Endothelial cell of hepatic sinusoid (primary cell): ENCODE data around the gene MAK.
"Not testable (repeated sequence)": the region's sequence is repeated elsewhere in the genome, so short reads cannot be mapped to it uniquely, and the experiment has no call there.

Experiments
- in situ Hi-C: cut with HindIII; loops from 2 replicates; pipeline ENCODE4 v1.10.0; 2017; ENCODE audit warnings: low sequenced_read_pairs

The MAK gene

GRCh38 chr6:10854922-10855632, 16.7 kb upstream of the MAK start:
- in situ Hi-C loops, result no loop called here

- in situ Hi-C loops, result not testable (repeated sequence)
Observed at GRCh38 chr6:10853849-10854300, 15.5 kb upstream of the MAK start.

GRCh38 chr6:10852361-10852960, 14.1 kb upstream of the MAK start:
- in situ Hi-C loops, result no loop called here

DNA sequence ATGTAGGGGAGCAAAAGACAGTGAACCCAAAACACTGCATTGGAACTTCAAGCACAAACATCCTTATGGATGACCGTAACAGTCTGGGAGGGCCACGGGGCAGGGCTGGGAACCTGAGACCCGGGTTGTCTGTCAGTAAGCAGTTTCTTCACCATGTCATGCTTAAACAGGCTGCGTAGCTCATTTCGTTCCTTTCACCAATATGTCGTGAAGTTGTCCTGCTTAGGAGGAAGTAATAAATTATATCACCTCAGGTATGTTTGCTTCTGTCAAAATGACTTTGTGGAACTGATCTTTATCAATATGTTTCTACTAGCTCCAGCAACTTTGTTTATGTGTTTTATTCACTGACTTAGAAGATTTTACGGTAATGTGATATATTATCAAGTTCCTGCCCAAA, 12.4 kb upstream of the MAK start:
- in situ Hi-C loops, result no loop called here

DNA sequence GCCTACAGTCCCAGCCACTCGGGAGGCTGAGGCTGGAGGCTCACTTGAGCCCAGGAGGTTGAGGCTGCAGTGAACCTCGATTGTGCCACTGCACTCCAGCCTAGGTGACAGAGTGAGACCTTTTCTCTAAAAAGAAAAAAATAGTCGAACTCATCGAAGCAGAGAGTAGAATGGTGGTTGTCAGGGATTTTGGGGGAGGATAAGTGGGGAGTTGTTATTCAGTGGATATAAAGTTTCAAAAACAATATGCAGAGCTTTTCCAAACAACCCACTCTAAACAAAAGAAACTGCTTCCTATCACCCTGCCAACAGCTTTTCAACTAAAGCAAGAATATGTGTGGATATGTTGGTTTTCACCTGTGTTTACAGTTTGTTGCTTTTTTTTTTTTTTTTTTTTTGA, 11.6 kb upstream of the MAK start:
- in situ Hi-C loops, result no loop called here

DNA sequence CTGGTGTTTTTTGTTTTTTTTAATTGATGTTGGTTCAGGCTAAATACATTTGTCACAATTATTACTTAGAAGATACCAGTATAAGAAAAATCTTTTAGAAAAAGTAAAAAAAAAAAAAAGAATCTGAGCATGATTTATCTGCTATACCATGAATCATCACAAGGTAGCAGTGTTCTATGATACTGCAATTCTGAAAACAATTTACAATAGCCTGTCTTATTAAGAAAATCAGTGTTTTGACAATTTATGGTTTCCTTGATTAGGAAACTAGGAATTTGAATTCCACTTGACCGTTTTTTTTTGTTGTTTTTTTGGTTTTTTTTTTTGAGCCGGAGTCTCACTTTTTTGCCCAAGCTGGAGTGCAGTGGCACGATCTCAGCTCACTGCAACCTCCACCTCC, 9.3 kb upstream of the MAK start:
- in situ Hi-C loops, result no loop called here

DNA sequence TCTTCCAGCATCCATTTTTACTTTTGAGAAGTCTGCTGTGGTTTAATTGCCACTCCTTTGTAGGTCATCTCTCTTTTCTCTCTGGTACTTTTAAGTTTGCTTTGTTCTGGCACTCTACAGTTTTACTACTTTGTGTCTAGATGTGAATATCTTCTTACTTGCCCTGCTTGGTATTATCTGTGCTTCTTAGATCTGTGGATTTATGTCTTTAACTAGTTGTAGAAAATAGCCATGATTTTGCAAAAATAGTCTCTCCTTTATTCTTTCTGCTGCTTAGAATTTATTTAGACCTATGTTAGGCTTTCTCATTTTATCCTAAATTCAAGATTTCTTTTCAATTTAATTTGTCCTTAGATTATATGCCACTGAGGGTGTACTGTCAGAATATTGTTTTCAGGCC, 5.2 kb upstream of the MAK start:
- in situ Hi-C loops, result no loop called here

GRCh38 chr6:10838794-10839333, 525 bp upstream of the MAK start:
- in situ Hi-C loops, result no loop called here

DNA sequence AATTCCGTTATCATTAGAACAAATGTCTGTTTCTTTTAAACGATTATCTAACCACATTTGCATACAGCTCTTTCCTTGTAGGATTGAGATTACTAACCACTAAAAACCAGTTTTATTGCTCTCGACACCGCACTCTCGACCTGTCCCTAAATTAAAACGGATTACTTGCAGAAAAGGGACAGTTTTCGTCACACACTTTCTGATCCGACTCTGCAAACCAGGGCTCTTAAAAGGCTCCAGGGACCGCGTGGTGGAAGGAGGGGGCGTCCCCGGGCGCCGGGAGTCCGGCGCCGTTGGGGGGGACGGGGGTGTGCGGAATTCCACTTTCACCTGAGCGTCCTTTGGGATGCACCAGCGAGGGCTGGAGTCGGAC, 731 bp downstream of the MAK start:
- in situ Hi-C loops, result no loop called here

GRCh38 chr6:10837009-10837621, 1.2 kb downstream of the MAK start:
- in situ Hi-C loops, result no loop called here

- in situ Hi-C loops, result no loop called here
Observed at GRCh38 chr6:10834823-10835222, 3.5 kb downstream of the MAK start.

- in situ Hi-C loops, result no loop called here
Observed at GRCh38 chr6:10831609-10832008, 6.7 kb downstream of the MAK start.

DNA sequence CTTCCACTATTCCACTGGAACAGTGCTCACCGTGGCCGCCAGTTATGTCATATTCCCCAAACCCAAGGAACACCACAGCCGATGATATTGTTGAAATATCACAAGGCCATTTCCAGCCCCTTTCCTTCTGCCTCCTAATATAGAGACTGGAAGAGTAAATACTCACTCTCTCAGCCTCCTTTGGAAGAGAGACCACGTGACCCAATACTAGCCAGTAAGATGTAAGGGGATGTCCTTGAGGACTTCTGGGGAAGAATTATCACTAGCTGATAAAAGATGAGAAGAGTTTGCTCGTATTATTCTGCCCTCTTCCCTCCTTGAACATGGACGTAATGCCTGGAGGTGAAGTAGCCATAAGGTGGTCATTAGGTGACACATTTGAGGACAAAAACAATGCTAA, 13.5 kb downstream of the MAK start:
- in situ Hi-C loops, result no loop called here

DNA sequence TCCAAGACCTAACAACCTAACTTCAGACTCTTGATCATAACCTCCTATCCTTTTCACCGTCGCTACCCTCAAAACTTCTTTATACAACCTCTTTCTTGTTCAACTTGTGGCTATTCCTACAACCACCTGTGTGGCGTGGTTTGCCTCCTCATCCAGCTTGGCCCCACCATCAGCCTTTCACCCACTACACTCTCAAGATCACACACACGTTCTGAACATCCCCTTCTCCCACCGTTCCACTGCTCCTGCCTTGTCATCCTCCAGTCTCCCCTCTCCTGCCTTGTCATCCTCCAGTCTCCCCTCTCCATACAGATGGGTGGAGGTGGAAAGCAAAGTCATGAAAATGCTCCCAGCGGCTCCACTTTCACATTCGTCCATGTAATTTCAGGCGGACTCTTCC, 14.0 kb downstream of the MAK start:
- in situ Hi-C loops, result no loop called here

GRCh38 chr6:10814176-10814575, 24.2 kb downstream of the MAK start:
- in situ Hi-C loops, result not testable (repeated sequence)

GRCh38 chr6:10809098-10809497, 29.2 kb downstream of the MAK start:
- in situ Hi-C loops, result no loop called here

DNA sequence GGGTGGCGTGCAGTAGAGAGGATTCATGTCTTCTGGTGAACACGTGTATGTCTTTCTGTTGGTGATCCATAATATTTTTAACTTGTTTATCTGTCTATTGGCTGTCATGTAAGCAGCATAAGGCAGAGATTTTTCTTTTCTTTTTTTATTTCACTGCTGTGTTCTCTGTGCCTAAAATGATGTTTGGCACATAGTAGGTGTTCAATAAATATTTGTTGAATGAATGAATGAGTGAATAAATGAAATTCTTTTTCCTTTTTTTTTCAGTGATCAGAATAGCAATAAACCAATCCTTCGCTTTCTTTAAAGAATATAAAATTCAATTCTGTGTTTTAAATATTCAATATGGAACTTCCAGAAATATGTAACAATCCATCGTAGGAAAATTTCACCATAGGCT, 30.0 kb downstream of the MAK start:
- in situ Hi-C loops, result no loop called here

GRCh38 chr6:10801224-10801848, 37.0 kb downstream of the MAK start:
- in situ Hi-C loops, result no loop called here

DNA sequence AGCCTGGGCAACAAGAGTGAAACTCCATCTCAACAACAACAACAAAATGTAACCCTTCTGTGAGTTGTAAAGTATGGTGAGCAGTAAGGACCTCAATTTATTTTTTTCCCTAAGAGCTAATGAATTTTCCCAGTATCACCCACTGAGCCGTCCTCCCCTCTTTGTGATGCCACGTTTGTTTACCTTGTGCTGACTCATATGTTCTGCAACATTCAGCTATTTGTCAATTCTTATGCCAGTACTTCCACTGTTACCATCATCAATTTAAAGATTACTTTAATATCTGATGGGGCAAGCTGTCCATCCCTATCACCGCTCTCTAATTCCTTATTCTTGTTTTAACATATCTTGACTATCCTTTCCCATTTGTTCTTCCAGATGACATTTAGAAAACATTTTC, 37.5 kb downstream of the MAK start:
- in situ Hi-C loops, result no loop called here

- in situ Hi-C loops, result no loop called here
Observed at GRCh38 chr6:10794239-10794638, 44.1 kb downstream of the MAK start.

- in situ Hi-C loops, result no loop called here
Observed at GRCh38 chr6:10793695-10794094, 44.6 kb downstream of the MAK start.

- in situ Hi-C loops, result no loop called here
Observed at GRCh38 chr6:10793035-10793434, 45.3 kb downstream of the MAK start.
